Measurements from ENCODE around the gene ZCCHC8. TPM values are rescaled to one million over a fixed set of nuclear protein-coding genes. Genes with fewer than 3 reads are reported as not detected.
"Not testable (repeated sequence)": the region's sequence is repeated elsewhere in the genome, so short reads cannot be mapped to it uniquely, and the experiment has no call there.

ZCCHC8 gene
- total and polyA plus RNA-seq, 5 donors from 2014 or later = 11.8 to 66.1 (median 15.9) TPM

DNA sequence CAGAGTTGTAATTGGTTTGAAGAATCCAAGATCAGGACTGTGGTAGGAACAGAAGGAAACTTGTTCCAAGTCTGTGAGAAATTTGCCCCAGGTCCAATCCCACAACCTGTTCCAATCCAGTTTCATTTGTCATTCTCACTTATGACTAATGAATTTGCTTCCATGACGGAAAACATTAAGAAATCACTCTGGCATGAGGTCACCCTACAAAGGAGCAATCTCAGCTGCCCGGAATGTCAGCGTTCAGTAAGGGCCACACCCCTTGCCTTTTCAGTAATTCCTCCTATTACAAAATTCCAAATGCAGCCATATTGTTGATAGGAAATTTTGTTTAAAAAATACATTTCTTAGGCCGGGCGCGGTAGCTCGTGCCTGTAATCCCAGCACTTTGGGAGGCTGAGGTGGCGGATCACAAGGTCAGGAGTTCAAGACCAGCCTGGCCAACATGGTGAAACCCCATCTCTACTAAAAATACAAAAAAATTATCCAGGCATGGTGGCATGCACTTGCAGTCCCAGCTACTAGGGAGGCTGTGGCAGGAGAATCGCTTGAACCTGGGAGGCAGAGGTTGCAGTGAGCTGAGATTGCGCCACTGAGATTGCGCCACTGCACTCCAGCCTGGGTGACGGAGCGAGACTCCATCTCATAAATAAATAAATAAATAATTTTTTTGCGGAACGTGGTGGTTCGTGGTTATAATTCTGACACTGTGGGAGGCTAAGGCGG lies 36.3 kb downstream of the ZCCHC8 start:
- H3K36me3 ChIP-seq (ENCODE audit: control insufficient read depth, insufficient read depth, low read length); H3K9me3 ChIP-seq (ENCODE audit: control insufficient read depth in 2 of 2, low read length in 2 of 2); H3K27me3 Mint-ChIP-seq; H3K36me3 Mint-ChIP-seq; H3K4me3 Mint-ChIP-seq; H3K9me3 Mint-ChIP-seq; H3K27me3 ChIP-seq (ENCODE audit: control insufficient read depth, insufficient read depth, low read length); H3K4me1 Mint-ChIP-seq; H3K4me1 ChIP-seq (ENCODE audit: control insufficient read depth, insufficient read depth, low read length, poor library complexity, severe bottlenecking); H3K4me3 ChIP-seq (ENCODE audit: low read depth, low read length); H3K27ac ChIP-seq (ENCODE audit: insufficient read depth, low read length, poor library complexity, severe bottlenecking); H3K27ac Mint-ChIP-seq; DNase-seq; ATAC-seq (ENCODE audit: low read depth in 2 of 2): not testable (repeated sequence)

GRCh38 chr12:122460641-122461040 lies 40.1 kb downstream of the ZCCHC8 start:
- H3K4me3 ChIP-seq (ENCODE audit: low read depth, low read length) = no peak overlapping the region
- H3K4me1 Mint-ChIP-seq = peaks cover 0 to 11% (median 5%) of the 10 kb centered on the region in 4 donors
- H3K36me3 ChIP-seq (ENCODE audit: control insufficient read depth, insufficient read depth, low read length) = no peaks in the 10 kb centered on the region
- H3K27ac Mint-ChIP-seq = peak overlapping the region in 1 of 3 donors; percentile 26
- no peaks in the 10 kb centered on the region for H3K4me1 ChIP-seq (ENCODE audit: control insufficient read depth, insufficient read depth, low read length, poor library complexity, severe bottlenecking)
- no peaks in the 10 kb centered on the region for H3K36me3 Mint-ChIP-seq
- H3K4me3 Mint-ChIP-seq = no peak overlapping the region
- H3K9me3 ChIP-seq (ENCODE audit: control insufficient read depth in 2 of 2, low read length in 2 of 2) = no peaks in the 10 kb centered on the region
- no peak for DNase-seq
- no peaks in the 10 kb centered on the region for H3K27me3 ChIP-seq (ENCODE audit: control insufficient read depth, insufficient read depth, low read length)
- H3K27me3 Mint-ChIP-seq = no peaks in the 10 kb centered on the region
- no peaks in the 10 kb centered on the region for H3K9me3 Mint-ChIP-seq
- no peak overlapping the region for H3K27ac ChIP-seq (ENCODE audit: insufficient read depth, low read length, poor library complexity, severe bottlenecking)
- no peak for ATAC-seq (ENCODE audit: low read depth in 2 of 2)

DNA sequence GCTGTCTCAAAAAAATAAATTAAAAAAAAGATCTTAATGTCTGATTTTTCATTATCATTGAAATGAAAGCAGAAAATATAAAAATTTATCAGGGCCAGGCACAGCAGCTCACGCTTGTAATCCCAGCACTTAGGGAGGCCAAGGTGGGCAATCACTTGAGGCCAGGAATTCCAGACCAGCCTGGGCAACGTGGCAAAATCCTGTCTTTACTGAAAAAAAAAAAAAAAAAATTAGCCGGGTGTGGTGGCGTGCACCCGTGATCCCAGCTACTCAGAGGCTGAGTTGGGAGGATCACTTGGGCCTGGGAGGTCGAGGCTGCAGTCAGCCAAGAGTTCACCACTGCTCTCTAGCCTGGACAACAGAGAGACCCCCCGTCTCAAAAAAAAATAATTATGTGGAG lies 40.7 kb downstream of the ZCCHC8 start:
- H3K4me3 ChIP-seq (ENCODE audit: low read depth, low read length) = no peak overlapping the region
- no peaks in the 10 kb centered on the region for H3K36me3 ChIP-seq (ENCODE audit: control insufficient read depth, insufficient read depth, low read length)
- Mint-ChIP-seq H3K36me3 (no peaks in the 10 kb centered on the region), H3K4me1 (peaks cover 0 to 11% (median 5%) of the 10 kb centered on the region in 4 donors), H3K9me3 (no peaks in the 10 kb centered on the region), H3K27ac (no peak overlapping the region), H3K27me3 (no peaks in the 10 kb centered on the region), H3K4me3 (no peak overlapping the region)
- no peaks in the 10 kb centered on the region for H3K4me1 ChIP-seq (ENCODE audit: control insufficient read depth, insufficient read depth, low read length, poor library complexity, severe bottlenecking)
- DNase-seq = no peak
- no peaks in the 10 kb centered on the region for H3K9me3 ChIP-seq (ENCODE audit: control insufficient read depth in 2 of 2, low read length in 2 of 2)
- H3K27ac ChIP-seq (ENCODE audit: insufficient read depth, low read length, poor library complexity, severe bottlenecking) = no peak overlapping the region
- H3K27me3 ChIP-seq (ENCODE audit: control insufficient read depth, insufficient read depth, low read length) = no peaks in the 10 kb centered on the region
- no peak for ATAC-seq (ENCODE audit: low read depth in 2 of 2)

- Mint-ChIP-seq H3K36me3 (no peaks in the 10 kb centered on the region), H3K9me3 (no peaks in the 10 kb centered on the region)
- no peak overlapping the region for H3K27ac ChIP-seq (ENCODE audit: insufficient read depth, low read length, poor library complexity, severe bottlenecking)
These were observed 41.5 kb downstream of the ZCCHC8 start for GRCh38 chr12:122459211-122459610.

GRCh38 chr12:122458105-122459035 lies 42.4 kb downstream of the ZCCHC8 start:
- Mint-ChIP-seq H3K4me1 (peaks cover 6 to 26% (median 14%) of the 10 kb centered on the region in 4 donors), H3K9me3 (no peaks in the 10 kb centered on the region), H3K27ac (peak overlapping the region in 1 of 3 donors; percentile 23), H3K36me3 (no peaks in the 10 kb centered on the region), H3K27me3 (peaks cover 5% of the 10 kb centered on the region), H3K4me3 (no peak overlapping the region)
- Histone ChIP-seq H3K9me3 (ENCODE audit: control insufficient read depth in 2 of 2, low read length in 2 of 2) (no peaks in the 10 kb centered on the region), H3K27ac (ENCODE audit: insufficient read depth, low read length, poor library complexity, severe bottlenecking) (no peak overlapping the region), H3K4me3 (ENCODE audit: low read depth, low read length) (no peak overlapping the region), H3K27me3 (ENCODE audit: control insufficient read depth, insufficient read depth, low read length) (no peaks in the 10 kb centered on the region), H3K4me1 (ENCODE audit: control insufficient read depth, insufficient read depth, low read length, poor library complexity, severe bottlenecking) (peaks cover 11% of the 10 kb centered on the region), H3K36me3 (ENCODE audit: control insufficient read depth, insufficient read depth, low read length) (no peaks in the 10 kb centered on the region)
- ATAC-seq (ENCODE audit: low read depth in 2 of 2) = no peak
- no peak for DNase-seq

More at GRCh38 chr12:122459211-122459610, 41.5 kb downstream of the ZCCHC8 start:
- no peaks in the 10 kb centered on the region for H3K9me3 ChIP-seq (ENCODE audit: control insufficient read depth in 2 of 2, low read length in 2 of 2)
- no peak for ATAC-seq (ENCODE audit: low read depth in 2 of 2)
- peaks cover 0 to 18% (median 7%) of the 10 kb centered on the region in 4 donors for H3K4me1 Mint-ChIP-seq
- peaks cover 3% of the 10 kb centered on the region for H3K4me1 ChIP-seq (ENCODE audit: control insufficient read depth, insufficient read depth, low read length, poor library complexity, severe bottlenecking)
- H3K4me3 Mint-ChIP-seq = no peak overlapping the region
- H3K36me3 ChIP-seq (ENCODE audit: control insufficient read depth, insufficient read depth, low read length) = no peaks in the 10 kb centered on the region
- H3K27ac Mint-ChIP-seq = no peak overlapping the region
- no peak for DNase-seq
- no peaks in the 10 kb centered on the region for H3K27me3 ChIP-seq (ENCODE audit: control insufficient read depth, insufficient read depth, low read length)
- H3K4me3 ChIP-seq (ENCODE audit: low read depth, low read length) = no peak overlapping the region
- H3K27me3 Mint-ChIP-seq = no peaks in the 10 kb centered on the region

GRCh38 chr12:122457627-122458026 lies 43.1 kb downstream of the ZCCHC8 start:
- no peak for ATAC-seq (ENCODE audit: low read depth in 2 of 2)
- no peak overlapping the region for H3K27ac ChIP-seq (ENCODE audit: insufficient read depth, low read length, poor library complexity, severe bottlenecking)
- peaks cover 19% of the 10 kb centered on the region for H3K4me1 ChIP-seq (ENCODE audit: control insufficient read depth, insufficient read depth, low read length, poor library complexity, severe bottlenecking)
- no peak for DNase-seq
- Mint-ChIP-seq H3K27me3 (peaks cover 6% of the 10 kb centered on the region), H3K36me3 (no peaks in the 10 kb centered on the region), H3K4me3 (no peak overlapping the region), H3K4me1 (peaks cover 6 to 33% (median 21%) of the 10 kb centered on the region in 4 donors), H3K9me3 (no peaks in the 10 kb centered on the region), H3K27ac (peak overlapping the region in 2 of 3 donors; percentile 23 to 62)
- H3K4me3 ChIP-seq (ENCODE audit: low read depth, low read length) = no peak overlapping the region
- no peaks in the 10 kb centered on the region for H3K9me3 ChIP-seq (ENCODE audit: control insufficient read depth in 2 of 2, low read length in 2 of 2)
- H3K36me3 ChIP-seq (ENCODE audit: control insufficient read depth, insufficient read depth, low read length) = no peaks in the 10 kb centered on the region
- H3K27me3 ChIP-seq (ENCODE audit: control insufficient read depth, insufficient read depth, low read length) = no peaks in the 10 kb centered on the region

DNA sequence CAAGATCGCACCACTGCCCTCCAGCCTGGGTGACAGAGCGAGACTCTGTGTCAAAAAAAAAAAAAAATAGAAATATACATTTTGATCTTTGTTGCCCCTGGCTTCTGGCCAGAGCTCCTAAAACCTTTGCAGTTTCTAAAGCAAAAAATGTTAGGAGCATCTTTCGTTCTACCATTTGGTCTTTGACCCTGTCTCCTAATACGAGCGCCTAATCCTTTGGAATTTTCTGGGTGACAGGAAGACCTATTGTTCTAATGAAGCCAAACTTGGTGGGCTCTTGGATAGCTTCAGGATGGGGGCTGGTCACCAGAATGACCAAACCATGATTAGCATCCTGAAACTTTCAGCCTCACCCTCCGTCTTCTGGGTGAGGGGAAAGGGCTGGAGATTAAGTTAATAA lies 46.0 kb downstream of the ZCCHC8 start:
- no peak overlapping the region for H3K27ac ChIP-seq (ENCODE audit: insufficient read depth, low read length, poor library complexity, severe bottlenecking)
- no peak overlapping the region for H3K4me3 ChIP-seq (ENCODE audit: low read depth, low read length)
- ATAC-seq (ENCODE audit: low read depth in 2 of 2) (no peak), DNase-seq (no peak)
- Mint-ChIP-seq H3K4me1 (peaks cover 6 to 41% (median 24%) of the 10 kb centered on the region in 4 donors), H3K27ac (peak overlapping the region in 1 of 3 donors; percentile 9), H3K36me3 (no peaks in the 10 kb centered on the region), H3K9me3 (no peaks in the 10 kb centered on the region), H3K4me3 (peak overlapping the region in 2 of 4 donors; percentile 8 to 58), H3K27me3 (peaks cover 6% of the 10 kb centered on the region)
- no peaks in the 10 kb centered on the region for H3K9me3 ChIP-seq (ENCODE audit: control insufficient read depth in 2 of 2, low read length in 2 of 2)
- H3K36me3 ChIP-seq (ENCODE audit: control insufficient read depth, insufficient read depth, low read length) = no peaks in the 10 kb centered on the region
- peaks cover 28% of the 10 kb centered on the region for H3K4me1 ChIP-seq (ENCODE audit: control insufficient read depth, insufficient read depth, low read length, poor library complexity, severe bottlenecking)
- no peaks in the 10 kb centered on the region for H3K27me3 ChIP-seq (ENCODE audit: control insufficient read depth, insufficient read depth, low read length)
